HG03575 (cell line): ENCODE data around the gene MPRIP.

Source experiments
- ATAC-seq: cut with Tn5 transposase; IDR thresholded peaks from one replicate; pipeline ENCODE4 v1.9.1; 2021; ENCODE audit not compliant: unreplicated experiment, insufficient number of reproducible peaks, low FRiP score; ENCODE audit errors: extremely low read depth

The MPRIP gene

GRCh38 chr17:17228521-17229279 is 186.4 kb downstream of the MPRIP start:
- no peak for ATAC-seq

GRCh38 chr17:17229416-17230384 is 187.4 kb downstream of the MPRIP start:
- no peak for ATAC-seq

GRCh38 chr17:17231621-17232302 is 189.5 kb downstream of the MPRIP start:
- ATAC-seq = no peak

GRCh38 chr17:17232303-17232621 is 190.0 kb downstream of the MPRIP start:
- no peak for ATAC-seq

- ATAC-seq = no peak
These were observed 193.2 kb downstream of the MPRIP start for GRCh38 chr17:17235212-17236174.

GRCh38 chr17:17236295-17237025 is 194.2 kb downstream of the MPRIP start:
- no peak for ATAC-seq

GRCh38 chr17:17237026-17237799 is 195.0 kb downstream of the MPRIP start, which contains the start of gene FLCN:
TSS of gene FLCN (minus strand) at chr17:17237168. CDS start at chr17:17228137, 9,031 bp downstream.
- peak; percentile 58 for ATAC-seq

- no peak for ATAC-seq
These were observed 197.6 kb downstream of the MPRIP start for GRCh38 chr17:17239832-17240231.

GRCh38 chr17:17241656-17242055 is 199.4 kb downstream of the MPRIP start:
- ATAC-seq = no peak

- ATAC-seq = no peak
These were observed 200.0 kb downstream of the MPRIP start for GRCh38 chr17:17242246-17242645.
